Mammary epithelial cell (primary cell): ENCODE data around the gene STAT3.

Experiments
- EZH2 ChIP-seq: IDR thresholded peaks from 2 replicates; pipeline ENCODE4 v1.6.1; 2012; ENCODE audit warnings: low read length, inconsistent platforms, borderline replicate concordance
- TF ChIP-seq, protein P1 (sequence below), 2 donors: IDR thresholded peaks in 1 of 2; conservative IDR thresholded peaks in 1 of 2; 2 replicates each; pipeline ENCODE4 v1.5.1; 2011 to 2012; ENCODE audit warnings: inconsistent platforms in 2 of 2, low read length in 2 of 2, mild to moderate bottlenecking in 2 of 2, control low read depth in 1 of 2, low read depth in 1 of 2; ENCODE audit not compliant: insufficient read depth in 1 of 2; ENCODE audit errors: extremely low read depth in 1 of 2

DNA sequence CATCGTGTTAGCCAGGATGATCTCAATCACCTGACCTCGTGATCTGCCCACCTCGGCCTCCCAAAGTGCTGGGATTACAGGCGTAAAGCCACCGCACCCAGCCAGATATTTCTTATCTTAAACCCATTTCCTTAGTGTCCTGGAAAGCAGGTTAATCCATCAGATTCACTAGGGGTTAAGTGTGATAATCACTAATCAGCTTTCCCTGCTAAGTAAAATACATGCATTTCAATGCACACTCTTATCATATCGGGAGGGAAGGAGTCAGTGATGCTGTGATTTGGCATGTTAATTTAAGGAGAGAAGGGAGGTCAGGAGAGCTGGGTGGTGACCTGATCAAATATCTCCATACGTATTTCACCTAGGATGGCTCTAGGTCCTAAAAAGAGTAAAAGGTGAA is 29.1 kb downstream of the STAT3 start:
- TF ChIP-seq, protein P1, sequence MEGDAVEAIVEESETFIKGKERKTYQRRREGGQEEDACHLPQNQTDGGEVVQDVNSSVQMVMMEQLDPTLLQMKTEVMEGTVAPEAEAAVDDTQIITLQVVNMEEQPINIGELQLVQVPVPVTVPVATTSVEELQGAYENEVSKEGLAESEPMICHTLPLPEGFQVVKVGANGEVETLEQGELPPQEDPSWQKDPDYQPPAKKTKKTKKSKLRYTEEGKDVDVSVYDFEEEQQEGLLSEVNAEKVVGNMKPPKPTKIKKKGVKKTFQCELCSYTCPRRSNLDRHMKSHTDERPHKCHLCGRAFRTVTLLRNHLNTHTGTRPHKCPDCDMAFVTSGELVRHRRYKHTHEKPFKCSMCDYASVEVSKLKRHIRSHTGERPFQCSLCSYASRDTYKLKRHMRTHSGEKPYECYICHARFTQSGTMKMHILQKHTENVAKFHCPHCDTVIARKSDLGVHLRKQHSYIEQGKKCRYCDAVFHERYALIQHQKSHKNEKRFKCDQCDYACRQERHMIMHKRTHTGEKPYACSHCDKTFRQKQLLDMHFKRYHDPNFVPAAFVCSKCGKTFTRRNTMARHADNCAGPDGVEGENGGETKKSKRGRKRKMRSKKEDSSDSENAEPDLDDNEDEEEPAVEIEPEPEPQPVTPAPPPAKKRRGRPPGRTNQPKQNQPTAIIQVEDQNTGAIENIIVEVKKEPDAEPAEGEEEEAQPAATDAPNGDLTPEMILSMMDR (conservative IDR thresholded peaks at IDR 0.05 in 1 of 2, IDR thresholded peaks at IDR 0.05 in 1 of 2; ENCODE audit: extremely low read depth in 1 of 2, insufficient read depth in 1 of 2, low read depth in 1 of 2, low read length in 2 of 2), result no peak
- TF ChIP-seq EZH2, result no peak
